Activated CD4-positive, alpha-beta T cell treated with anti-CD3 and anti-CD28 coated beads for 24 hours (primary cell): ENCODE data around the gene AKAP13.

Source experiments
- DNase-seq, 2 donors: peaks; one replicate each; pipeline ENCODE4 v3.0.0-alpha.2; 2020; ENCODE audit warnings: low read depth in 2 of 2

The AKAP13 gene

DNA sequence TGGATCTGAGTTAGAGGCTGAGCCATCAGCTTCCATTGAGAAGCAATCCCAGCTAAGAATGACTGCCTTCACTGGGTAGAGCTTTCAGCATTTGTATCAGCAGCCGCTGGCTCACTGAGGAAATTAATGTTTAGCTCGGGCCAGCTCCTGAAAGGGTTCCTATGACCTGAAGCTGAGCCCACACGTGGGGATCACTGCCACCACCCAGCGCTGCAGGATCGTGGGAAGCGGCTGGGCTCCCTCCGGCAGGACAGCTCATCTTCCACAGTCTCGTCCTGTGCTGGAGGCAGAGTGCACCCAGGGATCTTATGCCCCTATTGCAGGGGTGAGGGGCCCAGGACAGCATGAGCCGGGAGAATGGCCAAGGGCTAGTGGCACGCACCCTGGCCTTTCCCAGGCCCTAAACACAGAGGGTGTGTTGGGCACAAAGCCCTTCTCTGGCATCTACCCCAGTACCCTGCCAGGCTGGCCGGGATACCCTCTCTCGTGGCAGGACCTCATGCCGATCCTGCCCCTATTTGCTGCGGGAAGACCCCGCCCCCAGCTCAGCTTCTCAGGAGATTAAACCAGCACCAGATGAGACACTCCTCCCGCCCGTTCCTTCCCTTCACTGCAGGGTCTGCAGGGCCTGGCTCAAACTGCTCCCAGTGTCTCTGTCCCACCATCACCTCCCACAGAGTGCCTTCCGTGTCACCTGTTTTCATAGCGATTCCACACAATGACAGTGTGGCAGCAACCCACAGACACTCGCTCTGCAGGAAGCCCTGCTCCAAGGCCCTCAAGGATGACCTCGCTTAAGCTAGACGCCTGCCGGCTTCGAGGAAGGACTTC, 385.8 kb downstream of the AKAP13 start:
- no peak for DNase-seq

DNA sequence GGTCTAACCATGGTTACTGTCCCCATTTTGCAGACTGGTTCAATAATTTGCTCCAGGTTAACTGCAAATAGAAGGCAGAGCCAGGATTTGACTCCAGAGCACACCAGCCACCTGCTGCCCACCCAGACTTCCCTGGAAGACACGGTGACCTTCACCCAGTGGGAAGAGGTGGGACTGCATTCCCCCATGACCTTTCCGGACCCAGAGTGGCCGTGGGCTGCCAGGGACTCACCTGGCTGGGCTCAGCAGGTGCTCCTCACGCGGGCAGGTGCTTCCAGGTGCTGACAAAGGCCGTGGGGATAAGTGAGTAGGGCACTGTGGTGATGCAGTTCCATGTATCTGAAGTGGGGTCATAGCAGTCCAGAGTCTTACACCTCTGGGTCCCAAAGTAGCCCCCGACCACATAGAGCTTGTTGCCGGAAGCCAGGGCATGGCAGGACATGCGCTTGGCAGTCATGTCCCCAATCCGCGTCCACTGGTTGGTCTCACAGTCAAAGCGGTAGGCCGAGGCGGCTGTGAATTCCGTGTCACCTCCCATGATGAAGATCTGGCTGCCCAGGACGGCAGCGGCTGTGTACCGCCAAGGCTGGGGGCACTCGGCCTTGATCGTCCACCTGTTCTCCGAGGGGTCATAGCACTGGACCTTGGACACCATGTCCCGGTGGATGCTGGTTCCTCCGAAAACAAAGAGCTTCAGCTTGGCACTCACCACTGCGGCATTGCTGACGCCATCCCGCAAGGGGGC, 387.6 kb downstream of the AKAP13 start:
- DNase-seq = no peak

- DNase-seq = no peak
These were observed 388.3 kb downstream of the AKAP13 start for GRCh38 chr15:85768595-85769168.

DNA sequence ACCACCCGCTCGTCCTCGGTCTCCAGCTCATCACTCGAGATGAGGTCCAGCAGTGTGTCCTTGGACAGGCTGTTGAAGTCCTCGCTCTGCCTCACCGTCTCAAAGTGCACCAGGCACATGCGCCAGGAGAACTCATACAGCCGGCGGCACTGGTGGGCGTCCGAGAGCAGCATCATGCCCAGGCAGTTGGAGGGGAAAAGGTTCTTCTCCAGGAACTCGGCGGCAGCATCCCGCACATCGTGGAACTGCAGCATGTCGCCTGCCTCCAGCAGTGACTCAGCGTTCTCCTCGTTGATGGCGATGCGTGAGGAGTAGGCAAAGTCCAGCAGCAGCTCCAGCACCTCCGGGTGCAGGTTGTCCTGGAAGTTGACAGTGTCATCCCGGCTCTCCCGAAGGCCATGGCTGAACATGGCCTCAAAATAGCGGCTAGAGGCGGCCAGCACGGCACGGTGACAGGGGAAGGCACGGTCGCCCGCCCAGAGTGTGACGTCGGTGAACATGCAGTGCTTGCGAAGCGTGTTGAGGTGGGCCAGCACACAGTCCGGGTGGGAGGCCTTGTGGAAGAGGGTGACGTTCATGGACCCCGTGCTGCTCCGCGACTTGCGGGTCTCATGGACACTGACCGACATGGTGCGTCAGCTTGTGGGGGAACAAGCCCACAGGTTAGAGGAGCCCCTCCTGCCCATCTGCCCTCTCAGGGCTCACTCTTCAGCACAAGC, 388.9 kb downstream of the AKAP13 start:
- DNase-seq = no peak

DNA sequence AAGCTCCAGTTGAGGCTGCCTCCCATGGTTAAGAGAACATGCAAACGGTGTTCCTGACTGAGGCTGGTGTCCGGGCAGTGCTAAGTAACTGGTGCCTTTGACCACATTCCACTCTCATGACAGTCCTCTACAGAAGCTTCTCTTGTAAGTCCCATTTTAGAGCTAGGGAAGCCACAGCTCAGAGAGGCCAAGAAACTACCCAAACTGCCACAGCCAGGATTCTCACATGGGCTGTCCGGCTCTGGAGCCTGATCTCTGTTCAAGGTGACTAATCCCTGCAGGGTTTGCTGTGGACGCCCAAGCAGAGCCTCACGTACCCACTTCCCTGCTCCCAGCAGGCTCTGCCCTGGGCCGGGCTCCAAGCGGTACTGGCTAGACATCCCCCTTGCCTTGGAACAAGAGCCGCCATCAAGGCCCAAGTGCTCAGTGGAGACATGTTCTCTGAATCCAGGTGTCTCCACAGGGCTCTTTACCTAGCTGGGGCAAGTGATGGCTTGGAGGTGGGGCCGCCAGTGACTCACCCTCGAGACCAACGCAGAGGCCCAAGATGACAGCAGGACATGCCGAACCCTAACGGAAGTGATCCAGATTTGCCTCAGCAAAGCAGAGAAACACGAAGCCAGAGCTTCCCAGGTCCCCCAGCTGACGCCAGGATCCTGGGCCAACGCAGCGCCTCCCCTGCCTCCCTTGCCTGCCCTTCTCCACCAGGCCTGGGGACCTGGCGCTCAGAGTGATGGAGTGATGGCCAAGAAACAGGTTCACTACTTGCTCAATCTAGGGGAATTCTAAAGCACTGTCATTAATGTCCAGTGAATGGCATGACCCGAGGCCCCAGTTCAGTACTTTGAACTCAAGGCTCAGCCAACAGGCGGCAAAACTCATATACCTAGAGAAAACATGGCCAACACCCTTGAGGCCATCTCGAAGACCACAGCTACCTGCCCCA, 390.0 kb downstream of the AKAP13 start:
- no peak for DNase-seq

DNA sequence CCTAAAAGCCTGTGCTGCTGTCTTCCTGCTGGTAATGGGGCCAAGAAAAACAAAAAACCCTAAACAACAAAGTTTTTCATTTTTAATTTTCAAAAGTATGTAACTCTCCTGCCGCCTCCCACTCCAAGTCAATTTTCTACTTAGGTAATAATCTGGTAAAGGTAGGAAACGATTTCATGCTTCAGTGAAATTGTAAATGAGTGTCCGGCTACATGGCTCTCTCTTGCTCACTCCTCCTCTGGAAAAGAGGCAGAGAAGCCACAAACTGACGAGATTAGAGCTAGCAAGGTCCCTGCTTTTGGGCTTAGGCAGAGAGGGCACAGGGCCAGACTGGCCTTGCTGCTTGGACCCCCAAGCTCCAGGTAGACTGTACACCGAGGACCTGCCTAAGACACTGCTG, 390.9 kb downstream of the AKAP13 start:
- DNase-seq = no peak

DNA sequence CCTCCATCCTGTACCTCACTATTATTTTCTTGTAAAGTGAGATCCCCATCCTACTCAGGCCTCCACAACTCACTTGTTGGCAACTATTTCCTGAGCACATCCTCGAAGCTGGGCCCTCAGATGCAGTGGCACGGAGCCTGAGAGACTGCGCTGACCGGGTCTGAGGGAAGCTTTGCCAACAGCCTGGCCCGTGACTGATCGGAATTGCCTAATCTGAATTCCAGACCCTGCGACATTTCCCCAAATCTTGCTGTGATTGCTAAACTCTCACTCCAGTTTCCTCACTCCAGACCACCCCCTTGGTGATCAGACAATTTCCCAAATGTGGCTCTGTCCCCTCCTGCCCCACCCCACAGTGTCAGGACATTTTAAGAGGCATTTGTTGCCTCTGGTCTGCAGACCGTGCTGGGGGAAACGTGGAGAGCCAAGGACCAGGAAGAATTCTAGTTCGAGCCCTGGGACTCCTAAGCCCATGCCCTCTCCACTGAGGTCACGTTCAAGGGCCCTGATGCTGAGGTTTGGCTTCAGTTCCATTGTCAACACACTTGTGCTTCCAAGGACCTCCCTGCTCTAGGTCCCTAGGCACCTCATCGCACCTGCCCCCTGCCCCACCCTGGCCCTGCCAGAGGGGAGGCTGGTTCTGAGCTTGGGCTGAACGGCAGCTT, 391.5 kb downstream of the AKAP13 start:
- DNase-seq = no peak

DNA sequence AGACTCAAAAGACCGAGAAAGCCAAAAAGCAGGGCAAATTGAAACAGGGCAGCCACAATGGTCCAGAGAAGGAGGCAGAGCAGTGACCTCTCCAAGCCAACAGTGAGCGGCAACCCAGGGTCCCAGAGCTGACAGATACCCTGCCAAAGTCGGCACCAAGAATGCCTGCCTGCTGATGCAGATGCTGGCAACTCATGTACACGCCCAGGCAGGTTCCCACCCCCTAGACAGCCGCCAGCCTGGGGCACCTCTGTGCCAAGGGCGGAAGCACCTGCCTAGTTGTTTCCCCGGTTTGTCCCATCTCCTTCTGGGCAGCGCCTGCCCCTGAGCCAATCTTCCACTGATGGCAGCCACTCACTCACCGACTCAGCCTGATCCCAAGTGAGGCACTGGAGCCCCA, 392.3 kb downstream of the AKAP13 start:
- no peak for DNase-seq

DNA sequence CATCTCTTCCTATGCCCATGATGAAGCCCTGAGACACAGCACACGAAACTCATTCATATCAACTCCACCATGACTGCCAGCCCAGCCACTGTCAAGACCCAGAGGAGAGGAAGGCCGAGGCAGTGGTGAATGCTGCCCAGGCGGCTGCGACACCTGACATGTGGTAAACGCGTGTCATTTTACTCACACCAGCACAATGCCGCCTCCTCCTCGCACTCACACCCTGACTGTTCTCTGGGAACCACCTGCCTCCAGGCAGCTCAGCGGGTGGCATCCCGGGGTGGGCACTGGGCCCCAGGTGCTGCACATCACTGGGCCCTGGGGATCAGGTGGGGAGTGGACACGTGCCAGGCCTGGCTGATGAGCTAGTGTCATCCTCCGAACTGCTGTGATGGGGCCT, 392.8 kb downstream of the AKAP13 start:
- DNase-seq = no peak

DNA sequence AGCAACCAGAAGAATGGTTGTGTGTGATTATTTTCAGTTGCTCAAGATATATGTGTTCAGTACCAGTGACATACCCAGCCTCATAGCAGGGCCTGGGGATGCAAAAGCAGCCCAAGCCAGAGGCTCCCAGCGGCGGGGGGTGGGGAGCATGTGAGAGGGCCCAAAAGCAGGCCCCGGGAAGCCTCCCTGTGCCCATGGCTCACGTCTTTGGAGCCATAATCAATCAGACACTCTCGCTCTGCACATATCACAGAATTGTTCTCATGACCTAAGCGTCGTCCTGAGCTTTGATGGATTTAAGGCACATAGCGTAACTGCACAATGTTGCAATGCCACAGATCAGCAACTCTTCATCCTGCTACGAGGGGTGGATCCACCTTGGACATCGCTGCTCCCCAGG, 393.6 kb downstream of the AKAP13 start:
- DNase-seq = no peak

DNA sequence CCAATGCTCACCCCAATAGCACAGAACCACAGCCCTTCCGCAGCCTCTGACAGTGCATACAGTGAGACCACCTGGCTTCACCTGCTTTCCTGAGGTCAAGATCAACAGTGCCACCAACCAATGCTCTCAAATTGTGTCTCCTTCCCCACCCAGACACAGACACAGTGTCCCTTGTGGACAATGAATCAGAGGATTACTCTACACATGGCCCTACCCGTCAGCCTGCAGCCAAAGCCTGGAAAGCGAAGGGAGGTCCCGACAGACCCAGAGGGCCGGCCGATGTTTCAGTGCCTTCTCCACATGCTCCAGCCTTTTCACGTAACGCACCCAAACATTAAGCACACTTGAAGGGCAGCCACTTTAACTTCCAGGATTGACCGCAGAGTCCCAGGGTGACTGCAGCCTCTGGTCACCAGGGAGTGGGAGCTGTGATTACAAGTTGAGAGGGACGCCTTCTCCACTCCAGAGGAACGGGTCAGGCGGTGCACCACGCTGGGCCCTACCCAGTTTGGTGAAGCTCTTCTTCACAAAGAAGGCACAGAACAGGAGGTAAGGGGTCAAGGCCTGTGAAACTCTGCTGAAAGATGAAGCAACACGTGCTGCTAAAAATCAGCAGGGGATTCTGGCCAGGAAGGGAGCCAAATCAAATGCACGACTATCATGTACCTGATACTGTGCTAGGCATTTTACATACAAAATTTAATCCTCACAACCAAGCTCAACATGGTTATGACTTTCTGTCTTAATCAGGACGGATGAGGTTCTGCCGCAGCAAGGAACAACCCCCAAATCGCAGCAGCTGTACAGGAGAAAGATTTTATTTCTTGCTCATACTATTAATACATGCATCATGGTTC, 397.1 kb downstream of the AKAP13 start:
- no peak for DNase-seq

GRCh38 chr15:85778107-85778776, 397.8 kb downstream of the AKAP13 start:
- DNase-seq = no peak

- DNase-seq = no peak
These were observed 398.8 kb downstream of the AKAP13 start for GRCh38 chr15:85779249-85779648.

DNA sequence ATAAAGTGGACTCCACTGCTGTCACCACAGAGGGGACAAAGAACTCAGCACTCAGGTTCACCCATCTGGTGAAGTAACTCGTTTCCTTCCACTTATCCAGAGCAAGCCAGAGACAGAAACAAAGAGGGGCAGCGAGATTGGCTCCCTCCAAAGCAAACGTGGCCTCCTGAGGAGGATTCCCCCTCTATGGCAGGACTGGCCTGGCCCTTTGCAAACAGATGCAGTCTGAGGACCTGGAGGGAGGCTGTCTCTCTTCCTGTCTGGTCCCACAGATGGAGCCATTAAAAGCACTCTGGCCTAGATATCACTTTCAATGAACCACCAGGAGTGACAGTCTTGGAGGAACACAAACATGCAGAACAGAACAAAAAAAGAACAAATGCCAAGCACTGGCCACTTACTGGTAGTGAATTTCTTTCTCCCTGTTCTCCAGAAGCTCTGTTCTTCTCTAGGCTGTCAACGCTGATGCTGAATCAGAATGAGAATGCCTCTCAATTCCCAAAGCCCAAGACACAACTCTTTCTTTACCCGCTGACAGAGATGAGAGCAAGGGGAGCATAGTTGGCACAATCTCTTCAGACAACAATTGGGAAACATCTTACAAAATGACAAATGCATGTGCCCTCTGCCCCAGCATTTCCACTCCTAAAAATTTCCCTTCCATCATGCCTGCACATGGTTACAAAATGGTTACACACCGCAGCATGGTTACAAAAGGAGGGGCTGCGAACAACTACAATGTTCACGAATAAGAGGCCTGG, 400.0 kb downstream of the AKAP13 start:
- no peak for DNase-seq

GRCh38 chr15:85781099-85781498, 400.7 kb downstream of the AKAP13 start:
- no peak for DNase-seq

DNA sequence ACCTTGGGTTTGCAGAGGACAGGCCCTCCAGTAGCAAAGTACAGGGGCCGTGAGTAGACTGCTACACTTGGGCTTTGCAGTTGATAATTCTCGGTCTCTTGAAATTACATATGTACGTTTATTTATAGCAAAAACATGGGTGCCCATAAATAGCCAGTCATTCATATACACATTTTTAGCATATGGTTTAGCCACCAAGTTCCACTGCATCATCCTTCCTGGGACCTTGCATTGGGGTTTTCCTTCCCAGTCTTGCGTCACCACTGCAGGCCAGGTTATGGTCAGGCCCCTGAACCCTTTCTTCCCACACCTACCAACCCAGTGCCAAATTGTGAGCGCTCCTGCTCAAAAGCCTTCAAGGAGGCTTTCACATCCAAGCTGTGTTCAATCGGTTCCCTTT, 401.7 kb downstream of the AKAP13 start:
- DNase-seq = no peak

DNA sequence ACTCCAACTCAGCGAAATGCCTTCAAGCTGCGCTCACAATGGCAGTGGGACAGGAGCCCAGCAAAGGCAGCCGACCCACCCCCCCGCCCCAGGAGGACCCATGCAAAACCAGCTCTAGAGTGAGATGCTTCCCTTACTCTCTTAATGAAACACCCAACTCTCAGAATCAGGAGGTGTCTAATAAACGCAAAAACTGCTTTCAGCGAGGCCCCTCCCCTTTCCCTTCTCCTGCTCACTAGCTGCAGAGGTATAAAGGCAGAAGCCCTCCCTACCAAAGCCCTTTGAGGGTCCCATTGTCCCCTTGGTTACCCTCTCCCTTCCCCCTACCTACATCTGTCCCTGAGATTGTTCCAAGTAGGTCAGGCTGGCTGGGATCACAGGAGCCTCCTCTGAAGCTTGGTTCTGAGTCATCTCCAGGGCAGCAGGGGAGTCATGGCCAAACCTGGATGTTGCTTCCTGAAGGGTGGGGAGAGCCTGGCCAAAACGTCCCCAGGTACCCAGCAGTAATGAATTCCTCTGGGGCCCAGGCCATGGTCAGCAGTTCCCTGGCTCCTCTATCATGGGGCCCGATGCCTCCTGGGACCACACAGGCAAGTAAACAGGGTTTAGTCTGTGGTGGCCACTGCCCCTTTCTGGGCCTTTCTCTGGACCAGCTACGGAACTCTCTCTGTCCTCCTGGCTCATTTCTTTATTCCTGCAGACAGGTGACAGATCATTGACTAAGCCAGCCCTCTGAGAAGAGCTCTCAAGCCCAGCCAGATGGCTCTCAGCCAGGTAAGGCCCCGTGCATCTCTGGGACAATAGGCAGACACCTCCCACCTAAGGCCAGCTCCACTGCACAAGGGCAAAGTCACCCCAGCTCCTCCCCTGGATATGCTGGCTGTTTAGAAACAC, 405.7 kb downstream of the AKAP13 start:
- DNase-seq = no peak
